GM19397 (cell line): ENCODE results near the gene TRPM3.
"Not testable (repeated sequence)": the region's sequence is repeated elsewhere in the genome, so short reads cannot be mapped to it uniquely, and the experiment has no call there.

ENCODE experiments used
- ATAC-seq: cut with Tn5 transposase; IDR thresholded peaks from one replicate; pipeline ENCODE4 v1.9.1; 2021; ENCODE audit warnings: mild to moderate bottlenecking, moderate library complexity; ENCODE audit not compliant: unreplicated experiment

TRPM3 gene

GRCh38 chr9:71003346-71003745 lies 118.1 kb downstream of the TRPM3 start:
- ATAC-seq = no peak

DNA sequence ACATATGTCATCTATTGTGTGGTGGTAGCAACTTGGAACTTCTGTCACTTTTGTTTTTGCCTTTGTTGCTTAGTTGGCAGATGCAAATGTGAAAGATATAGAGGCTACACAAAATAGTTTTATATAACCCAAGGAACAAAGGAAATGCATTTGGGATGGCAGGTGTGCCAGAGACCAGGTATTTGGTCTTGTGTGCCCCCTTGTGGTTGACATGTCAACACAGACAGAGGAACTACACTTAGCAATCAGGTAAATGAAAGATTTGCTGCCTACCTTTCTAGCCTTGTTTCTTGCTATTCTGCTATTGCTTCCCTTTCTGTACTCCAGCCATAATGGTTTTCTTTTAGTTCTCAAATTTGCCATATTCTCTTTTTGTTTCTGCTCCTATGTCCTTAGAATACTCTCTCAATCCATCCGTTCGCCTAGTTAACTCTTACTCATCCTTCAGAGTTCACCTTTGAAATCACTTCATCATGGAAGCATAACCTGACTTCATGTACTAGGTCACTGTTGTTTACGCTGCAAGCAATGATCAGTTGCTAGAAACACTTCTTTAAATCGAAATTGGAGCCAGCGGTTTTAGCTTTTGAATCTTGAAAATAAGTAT lies 119.5 kb downstream of the TRPM3 start:
- no peak for ATAC-seq

- no peak for ATAC-seq
Measured at GRCh38 chr9:70998962-70999361, 122.5 kb downstream of the TRPM3 start.

- no peak for ATAC-seq
Measured at GRCh38 chr9:70995511-70995910, 125.9 kb downstream of the TRPM3 start.

DNA sequence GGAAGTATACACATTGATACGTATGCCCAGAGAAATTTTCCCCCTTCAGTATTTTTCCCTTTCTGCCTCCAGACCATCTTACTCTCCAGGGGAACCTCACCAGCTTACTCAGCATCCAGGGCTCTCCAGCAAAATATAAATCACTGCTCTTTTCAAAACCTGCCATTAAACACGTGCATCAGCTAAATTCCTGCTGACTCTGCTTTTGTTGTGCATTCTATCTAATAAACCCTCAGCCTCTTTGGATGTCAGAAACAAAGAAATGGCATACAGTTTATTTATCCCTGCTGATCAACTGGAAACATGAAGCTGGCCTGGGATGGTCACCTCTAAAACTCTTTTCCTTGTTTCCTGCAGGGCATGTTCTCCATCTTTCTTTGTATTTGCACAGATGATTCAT lies 126.8 kb downstream of the TRPM3 start:
- ATAC-seq = no peak

GRCh38 chr9:70988551-70988950 lies 132.9 kb downstream of the TRPM3 start:
- no peak for ATAC-seq

DNA sequence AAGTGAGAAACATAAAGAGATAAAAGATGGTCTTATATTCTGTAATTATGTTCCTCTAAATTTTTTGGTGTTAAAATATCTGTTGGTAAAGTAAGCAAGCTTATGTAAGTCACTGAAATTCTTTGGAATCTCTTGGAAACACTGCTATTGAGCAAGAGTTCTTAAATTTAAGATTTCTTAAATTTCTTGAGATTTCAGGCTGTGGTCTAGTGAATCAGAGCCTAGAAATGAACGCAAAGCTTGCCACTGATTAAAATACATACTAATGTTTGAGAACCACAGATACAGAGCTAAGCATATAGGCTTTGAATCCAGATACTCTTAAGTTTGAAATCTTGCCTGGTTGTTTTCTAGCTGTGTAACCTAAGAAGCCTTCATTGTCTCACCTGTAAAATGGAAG lies 133.4 kb downstream of the TRPM3 start:
- no peak for ATAC-seq

GRCh38 chr9:70986984-70987383 lies 134.4 kb downstream of the TRPM3 start:
- no peak for ATAC-seq

- no peak for ATAC-seq
Measured at GRCh38 chr9:70983723-70984295, 137.6 kb downstream of the TRPM3 start.

DNA sequence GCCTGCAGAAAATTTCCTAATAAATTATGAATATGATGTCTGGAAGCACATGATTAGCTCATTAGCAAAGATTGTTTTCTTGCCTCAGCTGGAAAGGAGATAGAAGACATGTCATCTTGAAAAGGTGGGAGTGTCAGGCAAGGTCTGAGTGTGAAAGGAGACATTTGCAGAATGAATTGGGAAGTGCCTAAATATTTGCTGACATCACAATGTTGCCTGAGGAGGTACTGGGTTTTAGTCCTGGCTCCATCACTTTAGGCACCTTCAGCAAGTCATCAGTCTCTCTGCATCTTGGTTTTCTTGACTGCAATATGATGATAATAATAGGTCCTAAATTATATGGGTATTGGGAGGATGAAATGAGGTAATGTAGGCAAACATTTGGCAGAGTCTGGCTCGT lies 140.1 kb downstream of the TRPM3 start:
- ATAC-seq = no peak

GRCh38 chr9:70979966-70980365 lies 141.5 kb downstream of the TRPM3 start:
- no peak for ATAC-seq

GRCh38 chr9:70978085-70978484 lies 143.3 kb downstream of the TRPM3 start:
- ATAC-seq = no peak

- ATAC-seq = no peak
Measured at GRCh38 chr9:70975821-70976220, 145.6 kb downstream of the TRPM3 start.

DNA sequence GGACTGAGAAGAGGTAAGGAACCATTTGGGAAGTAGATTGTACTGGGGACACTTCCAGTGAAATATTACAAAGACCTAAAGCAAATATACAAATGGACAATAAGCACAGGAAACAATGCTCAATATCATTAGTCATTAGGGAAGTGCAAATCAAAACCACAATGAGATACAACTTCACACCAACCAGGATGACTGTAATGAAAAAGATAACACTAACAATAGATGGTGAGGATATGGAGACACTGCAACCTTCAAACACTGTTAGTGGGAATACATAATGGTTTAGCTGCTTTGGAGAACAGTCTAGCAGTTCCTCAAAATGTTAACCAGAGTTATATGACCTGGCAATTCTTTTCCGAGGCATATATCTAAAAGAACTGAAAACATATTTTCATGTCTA lies 149.7 kb downstream of the TRPM3 start:
- ATAC-seq = no peak

DNA sequence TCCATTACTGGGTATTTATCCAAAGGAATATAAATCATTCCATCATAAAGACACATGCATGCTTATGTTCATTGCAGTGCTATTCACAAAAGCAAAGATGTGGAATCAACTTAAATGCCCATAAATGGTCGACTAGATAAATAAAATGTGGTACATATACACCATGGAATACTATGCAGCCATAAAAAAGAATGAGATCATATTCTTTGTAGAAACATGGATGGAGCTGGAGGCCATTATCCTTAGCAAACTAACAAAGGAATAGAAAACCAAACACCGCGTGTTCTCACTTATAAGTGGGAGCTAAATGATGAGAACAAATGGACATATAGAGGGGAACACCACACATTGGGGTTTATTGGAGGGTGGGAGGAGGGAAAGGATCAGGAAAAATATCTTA lies 155.0 kb downstream of the TRPM3 start:
- not testable (repeated sequence) for ATAC-seq

GRCh38 chr9:70964861-70965260 lies 156.6 kb downstream of the TRPM3 start:
- ATAC-seq = no peak

- no peak for ATAC-seq
Measured at GRCh38 chr9:70963554-70963953, 157.9 kb downstream of the TRPM3 start.

GRCh38 chr9:70962761-70963440 lies 158.5 kb downstream of the TRPM3 start:
- ATAC-seq = no peak

DNA sequence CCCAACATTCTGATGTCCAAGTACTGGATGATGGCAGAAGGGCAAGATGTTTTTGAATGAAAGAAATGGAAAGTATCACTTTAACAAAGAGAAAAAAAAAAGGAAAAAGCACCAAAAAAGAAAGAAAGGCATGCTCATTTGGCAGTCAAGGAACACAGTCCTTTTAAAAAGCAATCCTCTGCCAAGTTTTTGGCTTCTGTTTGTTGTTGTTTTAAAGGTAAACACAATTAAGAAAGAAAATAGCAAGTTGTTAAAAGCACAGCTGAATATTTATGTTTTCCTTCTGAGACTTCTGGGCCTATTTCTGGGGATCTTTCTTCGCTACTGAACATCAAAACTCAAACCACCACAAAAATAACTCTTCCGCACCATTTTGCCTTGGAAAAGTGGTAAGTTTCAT lies 162.1 kb downstream of the TRPM3 start:
- ATAC-seq = no peak

- no peak for ATAC-seq
Measured at GRCh38 chr9:70954596-70955143, 166.8 kb downstream of the TRPM3 start.

- ATAC-seq = no peak
Measured at GRCh38 chr9:70954126-70954525, 167.3 kb downstream of the TRPM3 start.
